Right atrium auricular region (tissue), 2 donors: ENCODE data around the gene TIMM44. TPM values are rescaled to one million over a fixed set of nuclear protein-coding genes. Genes with fewer than 3 reads are reported as not detected.

ENCODE experiments used
- DNase-seq: peaks from one replicate; pipeline ENCODE4 v3.0.0-alpha.2; 2019; ENCODE audit warnings: low spot score
- H3K27ac ChIP-seq, 2 donors: fragments of 200-600 bp; sonication (generic); 1 replicate in 1 of 2; 2 replicates in 1 of 2; pipeline ENCODE4 v1.5.1; 2016 to 2019
- H3K27me3 ChIP-seq, 2 donors: fragments of 200-600 bp; sonication (generic); one replicate each; pipeline versions ENCODE4 v1.5.1 to v1.6.0; 2017 to 2019
- H3K36me3 ChIP-seq: fragments of 200-600 bp; sonication (generic); one replicate; pipeline ENCODE4 v1.5.1; 2016
- H3K4me1 ChIP-seq, 2 donors: fragments of 200-600 bp; sonication (generic); one replicate each; pipeline versions ENCODE4 v1.5.1 to v1.6.0; 2017 to 2019
- H3K4me3 ChIP-seq, 2 donors: fragments of 200-600 bp; sonication (generic); 1 replicate in 1 of 2; 2 replicates in 1 of 2; pipeline ENCODE4 v1.5.1; 2017 to 2019; ENCODE audit warnings: mild to moderate bottlenecking in 1 of 2, moderate library complexity in 1 of 2
- H3K9me3 ChIP-seq, 2 donors: fragments of 200-600 bp; sonication (generic); one replicate each; pipeline ENCODE4 v1.5.1; 2019
- total RNA-seq, 2 donors: library from RNA; depleted of rRNA; stranded (reverse); fragments of >200 nt; gene quantifications; one replicate each; pipeline ENCODE4 v1.1.0, GENCODE V29; 2016
- TF ChIP-seq, protein P1 (sequence below), 2 donors: fragments of 200-600 bp; sonication (generic); IDR thresholded peaks; one replicate each; pipeline ENCODE4 v1.5.1; 2019; ENCODE audit warnings: antibody characterized with exemption in 2 of 2

The TIMM44 gene
- total RNA-seq, 2 donors from 2014 or later = 49.1 to 64.1 TPM

DNA sequence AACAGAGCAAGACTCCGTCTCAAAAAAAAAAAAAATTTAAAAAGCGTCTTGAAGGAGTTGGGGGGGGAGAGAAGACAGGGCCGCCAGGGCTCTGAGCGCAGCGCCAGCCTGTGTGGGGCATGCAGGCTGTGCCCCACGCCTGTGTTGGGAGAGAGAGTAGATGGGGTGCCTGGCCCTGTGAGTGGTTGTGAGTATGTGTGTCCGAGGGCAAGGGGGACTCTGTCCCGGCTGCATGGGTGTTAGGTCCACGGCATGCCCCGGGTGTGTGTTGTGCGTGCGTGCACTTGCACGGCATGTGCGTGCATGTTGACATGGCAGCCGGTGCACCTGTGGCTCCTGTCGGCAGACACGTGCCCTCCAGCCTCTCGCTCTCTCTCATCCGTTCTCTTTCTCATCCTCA is 36.3 kb downstream of the TIMM44 start:
- TF ChIP-seq, protein P1, sequence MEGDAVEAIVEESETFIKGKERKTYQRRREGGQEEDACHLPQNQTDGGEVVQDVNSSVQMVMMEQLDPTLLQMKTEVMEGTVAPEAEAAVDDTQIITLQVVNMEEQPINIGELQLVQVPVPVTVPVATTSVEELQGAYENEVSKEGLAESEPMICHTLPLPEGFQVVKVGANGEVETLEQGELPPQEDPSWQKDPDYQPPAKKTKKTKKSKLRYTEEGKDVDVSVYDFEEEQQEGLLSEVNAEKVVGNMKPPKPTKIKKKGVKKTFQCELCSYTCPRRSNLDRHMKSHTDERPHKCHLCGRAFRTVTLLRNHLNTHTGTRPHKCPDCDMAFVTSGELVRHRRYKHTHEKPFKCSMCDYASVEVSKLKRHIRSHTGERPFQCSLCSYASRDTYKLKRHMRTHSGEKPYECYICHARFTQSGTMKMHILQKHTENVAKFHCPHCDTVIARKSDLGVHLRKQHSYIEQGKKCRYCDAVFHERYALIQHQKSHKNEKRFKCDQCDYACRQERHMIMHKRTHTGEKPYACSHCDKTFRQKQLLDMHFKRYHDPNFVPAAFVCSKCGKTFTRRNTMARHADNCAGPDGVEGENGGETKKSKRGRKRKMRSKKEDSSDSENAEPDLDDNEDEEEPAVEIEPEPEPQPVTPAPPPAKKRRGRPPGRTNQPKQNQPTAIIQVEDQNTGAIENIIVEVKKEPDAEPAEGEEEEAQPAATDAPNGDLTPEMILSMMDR (IDR thresholded peaks at IDR 0.05) = no peak
- H3K4me1 ChIP-seq = peaks cover 0 to 52% of the 10 kb centered on the region in 2 donors
- no peaks in the 10 kb centered on the region for H3K27me3 ChIP-seq
- H3K9me3 ChIP-seq = no peaks in the 10 kb centered on the region
- H3K36me3 ChIP-seq = peaks cover 43% of the 10 kb centered on the region
- no peak overlapping the region for H3K27ac ChIP-seq
- no peak for DNase-seq
- no peak overlapping the region for H3K4me3 ChIP-seq

DNA sequence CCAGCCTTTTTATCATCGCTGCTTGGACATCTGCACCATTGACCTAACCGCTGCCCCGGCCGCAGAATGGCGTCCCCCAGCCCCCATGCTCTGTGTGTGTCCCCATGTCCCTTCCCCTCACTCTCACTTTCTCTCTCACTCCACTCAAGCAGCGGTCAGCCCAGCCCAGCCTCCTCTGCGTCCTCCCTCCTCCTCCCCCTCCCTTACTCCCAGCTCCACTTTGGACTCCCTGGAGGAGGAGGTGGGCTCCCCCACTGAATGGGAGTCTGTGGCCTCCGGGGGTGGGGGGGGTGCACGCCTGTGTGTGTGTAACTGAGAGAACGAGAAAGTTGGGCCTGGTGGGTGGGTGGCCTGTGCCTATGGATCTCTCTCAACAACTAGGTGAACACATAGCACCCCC is 37.6 kb downstream of the TIMM44 start:
- Histone ChIP-seq H3K27ac (no peak overlapping the region), H3K4me1 (peaks cover 0 to 52% of the 10 kb centered on the region in 2 donors), H3K4me3 (no peak overlapping the region), H3K9me3 (no peaks in the 10 kb centered on the region), H3K36me3 (peaks cover 30% of the 10 kb centered on the region), H3K27me3 (no peaks in the 10 kb centered on the region)
- DNase-seq = no peak
- TF ChIP-seq, protein P1 (IDR thresholded peaks at IDR 0.05) = no peak

DNA sequence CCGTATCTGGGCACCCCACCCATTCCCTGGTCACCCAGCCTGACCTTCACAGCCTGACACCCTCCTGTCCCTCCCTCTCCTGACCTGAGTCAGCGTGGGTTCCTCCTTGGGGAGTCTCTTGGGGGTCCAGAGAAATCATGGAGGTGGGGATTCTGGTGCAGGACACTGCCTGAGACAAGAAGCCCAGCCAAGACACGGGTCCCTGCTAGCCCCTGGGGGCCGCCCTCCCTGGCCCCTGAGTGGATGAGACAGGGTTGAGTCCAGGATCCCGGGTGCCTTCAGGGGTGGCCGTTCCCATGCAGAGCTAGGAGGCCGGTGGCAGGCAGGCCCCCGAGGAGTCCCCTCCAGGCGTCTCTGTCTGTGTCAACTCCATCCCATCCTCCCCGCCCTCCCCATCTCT is 38.2 kb downstream of the TIMM44 start:
- no peak overlapping the region for H3K27ac ChIP-seq
- peaks cover 0 to 52% of the 10 kb centered on the region in 2 donors for H3K4me1 ChIP-seq
- H3K4me3 ChIP-seq = peak overlapping the region in 1 of 2 donors; percentile 90
- H3K27me3 ChIP-seq = no peaks in the 10 kb centered on the region
- H3K36me3 ChIP-seq = peaks cover 24% of the 10 kb centered on the region
- no peaks in the 10 kb centered on the region for H3K9me3 ChIP-seq
- no peak for DNase-seq
- TF ChIP-seq, protein P1 (IDR thresholded peaks at IDR 0.05) = no peak

DNA sequence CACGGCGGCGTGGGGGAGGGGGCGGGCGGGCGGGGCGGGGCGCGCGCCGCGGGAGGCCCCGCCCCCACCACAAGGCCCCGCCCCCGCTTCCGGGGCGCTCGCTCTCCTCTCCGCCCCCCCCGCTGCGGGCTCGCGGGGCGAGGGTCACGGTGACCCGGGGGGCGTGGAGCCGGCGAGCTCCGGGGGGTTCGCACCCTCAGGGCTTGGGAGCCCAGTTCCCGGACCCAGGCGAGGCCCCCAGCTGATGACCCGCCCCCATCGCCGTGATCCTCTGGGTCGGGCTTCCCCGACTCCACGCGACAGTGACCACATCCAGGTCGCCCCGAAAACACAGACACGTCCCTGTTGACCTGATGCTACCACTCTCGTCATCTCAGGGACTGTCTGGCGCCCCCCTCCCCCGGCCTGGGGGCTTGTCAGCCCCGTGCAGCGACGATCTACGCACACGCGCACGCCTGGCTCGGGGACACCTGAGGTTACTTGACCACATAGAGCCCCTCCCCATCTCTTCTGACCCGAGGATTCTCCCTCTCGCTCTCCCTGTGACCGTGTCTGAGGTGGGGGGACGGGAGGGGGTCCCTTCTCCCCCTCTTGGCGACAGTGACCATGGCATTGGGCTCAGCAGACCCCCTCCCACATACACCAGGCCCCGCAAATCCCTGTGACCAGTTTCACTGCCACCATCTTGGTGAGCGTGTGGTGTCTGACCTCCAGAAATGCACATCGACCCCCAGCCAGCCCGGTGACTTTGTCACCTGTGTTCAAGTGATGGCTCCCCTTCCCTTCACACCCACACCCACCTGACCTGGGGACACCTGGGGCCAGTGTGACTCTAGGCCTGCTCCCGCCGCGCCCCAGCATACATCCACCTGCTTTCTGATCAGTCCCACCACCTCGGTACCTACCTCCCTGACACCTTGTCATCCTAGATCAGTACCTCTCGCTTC is 39.1 kb downstream of the TIMM44 start:
- no peak for DNase-seq
- Histone ChIP-seq H3K9me3 (no peaks in the 10 kb centered on the region), H3K4me1 (peaks cover 0 to 52% of the 10 kb centered on the region in 2 donors)

DNA sequence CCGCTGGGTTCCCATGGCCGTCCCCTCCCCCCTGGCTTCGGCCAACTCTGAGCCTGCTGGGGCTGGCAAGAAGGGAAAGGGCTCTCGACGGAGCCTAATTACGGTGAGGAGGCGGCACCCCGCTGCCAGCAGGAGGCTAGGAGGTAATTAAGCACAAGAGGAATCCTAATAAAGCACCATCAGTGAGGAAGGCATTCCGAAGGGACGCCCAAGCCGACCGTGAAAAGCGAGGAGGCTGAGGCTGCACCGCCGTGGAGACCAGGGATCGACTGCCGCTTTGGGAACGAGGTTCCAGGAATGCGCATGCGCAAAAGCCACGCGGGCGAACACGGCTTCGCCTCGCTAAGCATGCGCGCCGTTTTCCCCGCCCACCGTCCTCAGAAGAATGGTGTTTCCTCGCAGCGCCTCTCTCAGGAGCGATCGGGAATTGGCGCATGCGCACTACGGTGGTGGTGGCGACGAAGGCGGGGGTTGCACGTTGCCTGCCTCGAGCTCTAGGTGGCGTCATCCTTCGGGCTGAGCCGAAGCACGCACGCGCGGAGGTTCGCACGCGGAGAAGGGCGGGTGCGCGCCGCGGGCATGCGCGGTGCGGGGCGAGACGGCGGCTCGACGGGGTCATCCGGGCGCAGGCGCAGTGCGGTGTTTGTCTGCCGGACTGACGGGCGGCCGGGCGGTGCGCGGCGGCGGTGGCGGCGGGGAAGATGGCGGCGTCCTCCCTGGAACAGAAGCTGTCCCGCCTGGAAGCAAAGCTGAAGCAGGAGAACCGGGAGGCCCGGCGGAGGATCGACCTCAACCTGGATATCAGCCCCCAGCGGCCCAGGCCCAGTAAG is 40.0 kb downstream of the TIMM44 start, which contains the start of gene MAP2K7:
Gene MAP2K7, plus strand, starts transcription at position 634 of the 830 bp plus-strand sequence. Its CDS starts 68 bp downstream, at position 702.
- Histone ChIP-seq H3K27ac (peak within 1 kb of the TSS; percentile 85 to 87), H3K4me3 (peak within 1 kb of the TSS; percentile 90 to 94), H3K36me3 (peaks cover 17% of the 10 kb centered on the region), H3K9me3 (no peaks in the 10 kb centered on the region), H3K4me1 (peaks cover 0 to 48% of the 10 kb centered on the region in 2 donors), H3K27me3 (no peaks in the 10 kb centered on the region)
- peak; percentile 100 for DNase-seq
- TF ChIP-seq, protein P1 (IDR thresholded peaks at IDR 0.05) = peak in 1 of 2 donors; percentile 83

More for the DNA sequence above, 39.1 kb downstream of the TIMM44 start:
- H3K27me3 ChIP-seq = no peaks in the 10 kb centered on the region
- peak overlapping the region; percentile 90 to 94 for H3K4me3 ChIP-seq
- peak overlapping the region; percentile 85 to 87 for H3K27ac ChIP-seq
- H3K36me3 ChIP-seq = peaks cover 17% of the 10 kb centered on the region
- TF ChIP-seq, protein P1 (IDR thresholded peaks at IDR 0.05) = no peak
